Muscle of back (tissue), 13 donors: ENCODE results near the gene IFT52. TPM values are rescaled to one million over a fixed set of nuclear protein-coding genes. Genes with fewer than 3 reads are reported as not detected.

Source experiments
- DNase-seq, 3 donors: peaks; one replicate each; pipeline versions ENCODE4 v3.0.0 to v3.0.0-alpha.2; 2013
- long read RNA-seq, 9 donors: transcript quantifications; one replicate each; lab custom pipeline, GENCODE V29; 2026
- polyA plus RNA-seq, 10 donors: library from polyadenylated mRNA; unstranded; fragments of 120-200 nt; gene quantifications; one replicate each; pipeline ENCODE4 v1.2.1, GENCODE V29; 2013; ENCODE audit not compliant: insufficient read length in 10 of 10

Gene IFT52, protein sequence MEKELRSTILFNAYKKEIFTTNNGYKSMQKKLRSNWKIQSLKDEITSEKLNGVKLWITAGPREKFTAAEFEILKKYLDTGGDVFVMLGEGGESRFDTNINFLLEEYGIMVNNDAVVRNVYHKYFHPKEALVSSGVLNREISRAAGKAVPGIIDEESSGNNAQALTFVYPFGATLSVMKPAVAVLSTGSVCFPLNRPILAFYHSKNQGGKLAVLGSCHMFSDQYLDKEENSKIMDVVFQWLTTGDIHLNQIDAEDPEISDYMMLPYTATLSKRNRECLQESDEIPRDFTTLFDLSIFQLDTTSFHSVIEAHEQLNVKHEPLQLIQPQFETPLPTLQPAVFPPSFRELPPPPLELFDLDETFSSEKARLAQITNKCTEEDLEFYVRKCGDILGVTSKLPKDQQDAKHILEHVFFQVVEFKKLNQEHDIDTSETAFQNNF
- 10 to 100 TPM; 24.9 to 40.1 (median 29.5) TPM for polyA plus RNA-seq
- long read RNA-seq, donor 1, transcript IFT52-201 (14 exons, 1,757 nt), result major isoform, 6 of 7 reads
- long read RNA-seq, donor 1, partial matches to known transcripts, result 0 of 7 reads
- long read RNA-seq, donor 1, other reads (novel, unspliced or antisense), result 0 of 7 reads
- long read RNA-seq, donor 2, partial matches to known transcripts, result 0 of 4 reads
- long read RNA-seq, donor 2, other reads (novel, unspliced or antisense), result 0 of 4 reads
- long read RNA-seq, donor 3, result 0 reads
- long read RNA-seq, donor 4, transcript IFT52-201 (14 exons, 1,757 nt), result major isoform, 6 of 9 reads
- long read RNA-seq, donor 4, partial matches to known transcripts, result 0 of 9 reads
- long read RNA-seq, donor 4, other reads (novel, unspliced or antisense), result 0 of 9 reads
- long read RNA-seq, donor 5, transcript IFT52-201 (14 exons, 1,757 nt), result major isoform, 5 of 9 reads
- long read RNA-seq, donor 5, partial matches to known transcripts, result 0 of 9 reads
- long read RNA-seq, donor 5, other reads (novel, unspliced or antisense), result 0 of 9 reads
- long read RNA-seq, donor 6, transcript IFT52-201 (14 exons, 1,757 nt), result major isoform, 6 of 13 reads
- long read RNA-seq, donor 6, transcript IFT52-202 (14 exons, 1,599 nt), result minor isoform, 5 of 13 reads
- long read RNA-seq, donor 6, partial matches to known transcripts, result 0 of 13 reads
- long read RNA-seq, donor 6, other reads (novel, unspliced or antisense), result 0 of 13 reads
- long read RNA-seq, donor 7, transcript IFT52-201 (14 exons, 1,757 nt), result major isoform, 6 of 6 reads
- long read RNA-seq, donor 7, partial matches to known transcripts, result 0 of 6 reads
- long read RNA-seq, donor 7, other reads (novel, unspliced or antisense), result 0 of 6 reads
- long read RNA-seq, donor 8, partial matches to known transcripts, result 0 of 7 reads
- long read RNA-seq, donor 8, other reads (novel, unspliced or antisense), result 0 of 7 reads
- long read RNA-seq, donor 9, partial matches to known transcripts, result 0 of 2 reads
- long read RNA-seq, donor 9, other reads (novel, unspliced or antisense), result 0 of 2 reads

DNA sequence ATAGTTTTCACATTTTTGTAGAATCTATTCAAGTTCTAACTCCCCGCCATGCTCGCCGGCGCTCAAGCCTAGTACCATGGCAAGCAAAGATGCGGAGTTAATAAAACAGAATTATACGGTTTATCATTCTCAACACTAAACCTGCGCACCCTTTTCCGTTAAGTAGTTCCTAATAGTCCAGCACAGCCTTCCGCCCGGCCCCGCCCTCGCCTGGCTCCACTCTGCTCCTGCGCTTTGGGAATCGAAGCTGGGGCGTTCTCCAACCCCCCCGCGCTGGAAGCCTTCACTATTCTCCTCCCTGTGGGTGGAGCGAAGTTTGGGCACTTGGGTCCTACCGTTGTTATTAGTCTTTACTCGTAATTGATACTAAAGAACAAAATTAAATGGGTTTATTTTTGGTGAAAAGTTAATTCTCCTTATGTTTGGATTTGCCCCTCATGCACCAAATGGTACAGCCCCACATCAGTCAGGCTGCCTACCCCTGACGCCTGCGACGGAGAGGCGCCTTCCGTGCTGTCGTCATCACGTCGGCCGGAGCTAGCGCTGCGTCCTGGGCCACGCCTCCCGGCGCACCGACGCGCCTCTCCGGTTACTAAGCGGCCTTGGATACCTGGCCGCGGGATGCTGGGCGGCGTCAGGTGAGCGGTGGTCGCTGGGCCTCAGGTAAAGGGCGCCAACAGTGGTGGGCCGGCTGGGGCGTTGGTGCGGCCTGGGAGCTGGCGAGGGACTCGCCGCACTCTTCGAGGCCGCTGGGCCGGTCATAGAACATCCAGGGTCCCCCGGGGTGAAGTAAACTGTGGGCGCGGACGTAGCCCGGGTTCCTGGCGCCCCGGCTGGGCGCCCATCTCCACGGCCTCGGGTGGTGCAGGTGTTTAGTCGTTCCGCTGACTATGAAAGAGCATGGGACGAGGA lies at the start of gene IFT52:
Gene IFT52 (plus strand): TSS at position 546 of the 912 bp plus-strand sequence. CDS start 3,762 bp downstream, outside the sequence.
- DNase-seq, result peak; percentile 92 to 98 (median 96)

DNA sequence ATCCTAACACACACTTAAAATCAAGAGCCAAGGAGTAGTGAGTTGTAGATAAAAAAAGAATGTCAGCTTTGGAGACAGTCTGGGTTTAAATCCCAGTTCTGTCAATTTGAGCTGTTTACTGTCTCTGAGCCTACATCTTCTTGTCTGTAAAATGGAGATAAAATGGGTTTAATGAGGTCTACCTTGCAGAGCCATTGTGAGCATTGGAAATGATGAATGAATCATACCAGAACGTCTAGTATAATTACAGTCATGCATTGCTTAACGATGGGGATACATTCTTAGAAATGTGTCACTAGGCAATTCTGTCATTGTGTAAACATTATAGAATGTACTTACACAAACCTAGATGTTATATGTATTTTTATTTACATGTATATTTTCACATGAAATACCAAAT lies 49.5 kb upstream of the IFT52 start:
- DNase-seq, result no peak

DNA sequence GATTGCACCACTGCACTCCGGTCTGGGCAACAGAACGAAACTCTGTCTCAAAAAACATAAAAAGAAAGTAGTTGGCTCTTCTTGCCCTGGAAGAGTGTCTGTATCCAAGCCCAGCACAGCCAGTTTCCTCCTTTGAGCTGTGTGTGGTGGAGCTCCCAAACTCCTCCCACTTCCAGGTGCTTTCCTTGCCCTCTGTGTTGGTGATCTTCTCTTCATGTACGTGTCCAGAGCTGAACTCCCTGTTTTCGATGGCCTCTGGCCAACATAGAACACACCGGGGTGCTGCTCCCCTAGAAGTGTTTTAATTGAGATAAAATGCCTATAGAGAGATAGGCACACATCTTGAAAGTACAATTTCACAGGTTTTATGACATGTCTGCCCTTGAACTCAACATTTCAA lies 48.6 kb upstream of the IFT52 start:
- DNase-seq, result no peak

DNA sequence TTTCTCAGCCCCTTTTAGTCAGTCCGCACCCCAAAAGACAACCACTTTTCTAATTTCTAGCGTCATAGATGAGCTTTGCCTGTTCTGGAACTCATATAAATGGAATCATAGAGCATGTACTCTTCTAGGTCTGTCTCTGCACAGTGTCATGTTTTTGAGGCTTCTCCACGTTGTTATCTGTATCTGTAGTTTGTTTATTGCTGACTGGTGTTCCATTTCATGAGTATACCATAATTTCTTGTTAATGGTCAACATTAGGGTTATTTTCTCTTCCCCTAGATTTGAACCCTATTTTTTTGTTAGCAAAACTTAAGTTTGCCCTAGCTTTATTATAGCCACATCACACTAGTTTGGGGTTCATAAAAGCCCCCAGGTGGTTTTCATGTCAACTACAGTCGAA lies 48.1 kb upstream of the IFT52 start:
- DNase-seq, result no peak

DNA sequence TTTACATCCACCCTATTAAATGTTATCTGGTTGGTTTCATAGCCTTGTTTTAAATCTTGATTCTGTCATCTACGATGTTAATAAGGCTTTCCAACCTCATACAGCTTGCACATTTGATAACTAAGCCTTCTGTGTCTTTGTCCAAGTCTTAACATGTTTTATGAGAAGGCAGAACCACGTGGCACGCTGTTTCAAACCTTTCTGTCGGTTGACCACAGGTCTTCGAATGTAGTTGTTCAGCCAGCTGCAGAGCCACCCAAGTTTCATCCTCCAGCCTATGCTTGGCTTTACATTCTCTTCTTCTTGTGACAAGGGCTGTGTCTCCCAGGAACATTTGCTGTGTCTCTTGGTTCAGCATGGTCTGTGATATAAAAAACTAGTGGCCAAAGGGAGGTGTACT lies 47.6 kb upstream of the IFT52 start:
- DNase-seq, result no peak

DNA sequence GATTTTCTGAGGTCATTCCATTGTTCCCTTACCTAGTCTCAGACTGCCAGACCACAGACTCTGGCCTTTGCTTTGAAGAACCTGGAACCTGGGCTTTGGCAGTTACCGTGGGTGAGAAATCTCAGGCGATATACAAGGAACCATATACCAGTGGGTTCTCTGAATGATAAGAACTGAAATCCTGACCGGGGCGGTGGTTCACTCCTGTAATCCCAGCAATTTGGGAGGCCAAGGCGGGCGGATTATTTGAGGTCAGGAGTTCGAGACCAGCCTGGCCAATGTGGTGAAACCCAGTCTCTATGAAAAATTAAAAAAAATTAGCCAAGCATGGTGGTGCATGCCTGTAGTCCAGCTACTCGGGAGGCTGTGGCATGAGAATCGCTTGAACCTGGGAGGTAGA lies 46.2 kb upstream of the IFT52 start:
- no peak for DNase-seq

DNA sequence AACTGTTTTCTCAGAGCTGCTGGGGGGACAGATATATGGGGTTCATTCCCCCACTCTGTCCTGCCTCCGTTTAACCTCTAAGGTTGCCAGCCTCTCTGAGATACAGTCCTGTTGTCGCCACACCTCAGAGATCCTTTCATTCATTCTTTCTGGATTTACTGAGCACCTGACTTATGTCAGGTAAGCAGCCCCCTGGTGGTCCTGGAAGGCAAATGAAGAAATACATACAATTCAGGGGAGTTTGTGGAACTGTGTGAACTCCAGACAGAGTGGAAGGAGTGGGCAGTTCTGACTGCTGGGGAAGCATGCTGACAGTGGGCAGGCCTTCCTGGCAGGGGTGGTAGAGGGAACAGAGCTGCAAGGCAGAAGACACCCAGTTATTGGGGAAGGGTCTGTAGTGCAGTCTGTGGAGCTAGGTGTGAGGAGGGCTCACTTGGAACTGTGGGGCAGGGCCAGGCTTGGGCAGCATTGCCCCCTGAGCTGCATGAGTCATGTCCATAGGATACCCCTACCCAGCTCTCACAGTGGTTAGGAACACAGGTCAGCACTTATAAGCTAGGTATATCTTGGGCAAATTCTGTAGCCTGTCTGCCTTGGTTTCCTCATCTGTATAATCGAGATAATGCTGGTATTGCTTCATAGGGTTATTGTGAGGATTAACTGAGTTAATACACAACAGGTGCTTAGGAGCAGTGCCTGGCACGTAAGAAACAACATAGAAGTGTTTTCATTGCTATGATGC lies 44.7 kb upstream of the IFT52 start:
- no peak for DNase-seq

DNA sequence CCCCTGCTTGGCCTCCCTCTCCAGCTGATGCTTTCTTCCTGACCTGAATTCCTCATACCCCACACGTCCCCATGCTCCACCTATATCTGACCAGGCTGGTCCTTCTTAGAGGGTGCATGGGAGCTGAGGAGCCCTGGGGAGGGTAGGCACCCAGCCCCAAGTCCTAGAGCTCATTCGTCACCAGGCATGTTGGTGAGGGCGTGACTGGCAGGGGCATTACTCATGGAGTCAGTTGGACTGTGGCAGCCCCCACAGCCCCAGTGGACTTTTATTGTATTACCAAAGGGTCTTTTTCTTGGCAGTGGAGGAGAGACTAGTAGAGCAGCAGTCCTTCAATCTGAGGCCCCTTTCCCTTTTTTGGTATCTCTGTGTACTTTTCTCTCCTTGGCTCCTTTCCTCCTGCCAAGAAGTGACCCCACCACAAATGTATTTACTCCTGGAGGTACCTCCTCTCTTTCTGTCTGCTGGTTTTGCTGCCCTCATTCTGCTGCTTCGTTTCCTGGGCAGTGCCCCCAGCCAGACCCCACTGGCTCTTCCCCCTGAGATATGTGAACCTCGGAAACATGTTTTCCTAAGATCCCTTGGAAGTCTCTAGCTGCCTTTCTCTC lies 42.4 kb upstream of the IFT52 start:
- no peak for DNase-seq

DNA sequence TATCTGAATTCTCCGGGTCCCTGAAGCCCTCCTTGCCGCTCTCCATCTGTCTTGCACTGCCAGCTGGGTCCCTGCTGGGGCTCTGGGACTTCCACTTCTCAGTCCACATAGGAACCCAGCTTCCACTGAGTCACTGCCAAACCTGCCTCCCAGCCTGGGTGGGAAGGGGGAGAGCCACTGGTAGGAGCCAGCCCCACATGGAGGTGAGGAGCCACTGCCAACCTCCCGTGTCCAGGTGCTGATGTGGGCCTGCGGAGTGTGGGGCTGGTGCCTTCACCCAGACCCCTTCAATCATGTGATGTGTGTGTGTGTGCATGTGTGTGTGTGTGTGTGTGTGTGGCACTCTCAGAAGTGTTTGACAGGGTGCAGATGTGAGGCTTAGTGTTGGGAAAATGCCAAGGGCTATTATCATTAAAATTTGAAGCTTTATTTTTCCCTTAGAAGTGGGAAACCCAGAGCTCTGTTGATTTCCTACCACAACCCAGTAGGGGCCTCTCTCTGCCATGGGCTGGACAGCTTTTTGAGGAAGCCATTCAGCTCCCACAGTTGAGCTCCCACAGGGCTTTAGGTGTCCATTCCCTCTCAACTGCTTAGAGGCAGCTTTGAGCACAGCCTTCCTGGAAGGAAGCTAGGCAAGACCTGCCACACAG lies 41.2 kb upstream of the IFT52 start:
- no peak for DNase-seq

DNA sequence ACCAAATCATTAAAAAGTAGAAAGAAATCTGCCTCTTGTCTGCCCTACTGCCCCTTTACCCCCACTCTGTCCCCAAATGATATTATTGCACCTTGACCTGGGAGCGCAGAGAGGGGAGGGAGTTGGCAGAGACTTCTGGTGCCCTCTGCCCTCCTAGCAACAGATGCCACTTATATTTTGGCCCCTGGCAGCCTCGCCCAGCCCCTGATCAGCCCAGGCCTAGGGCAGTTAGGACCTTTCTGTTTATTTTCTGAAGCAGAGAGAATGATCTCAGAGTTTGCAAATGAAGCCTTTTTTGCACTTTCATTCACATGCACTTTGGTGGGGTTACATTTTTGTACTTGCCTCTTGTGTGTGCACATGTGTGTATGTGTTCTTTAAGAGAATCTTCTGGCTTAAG lies 40.3 kb upstream of the IFT52 start:
- no peak for DNase-seq

DNA sequence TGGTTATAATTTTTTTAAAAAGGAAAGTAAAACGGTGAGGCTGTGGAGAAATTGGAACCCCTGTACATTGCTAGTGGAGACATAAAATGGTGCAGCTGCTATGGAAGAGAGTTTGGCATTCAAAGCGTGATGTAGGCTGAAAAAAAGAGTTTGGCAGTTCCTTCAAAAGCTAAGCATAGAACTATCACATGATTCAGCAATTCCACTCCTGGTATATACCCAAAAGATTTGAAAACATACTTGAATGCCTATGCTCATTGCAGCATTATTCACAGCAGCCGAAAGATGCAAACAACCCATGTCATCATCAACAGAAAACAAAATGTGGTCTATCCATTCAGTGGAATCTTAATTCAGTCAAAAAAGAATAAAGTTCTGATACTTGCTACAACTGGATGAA lies 36.4 kb upstream of the IFT52 start:
- DNase-seq, result no peak

DNA sequence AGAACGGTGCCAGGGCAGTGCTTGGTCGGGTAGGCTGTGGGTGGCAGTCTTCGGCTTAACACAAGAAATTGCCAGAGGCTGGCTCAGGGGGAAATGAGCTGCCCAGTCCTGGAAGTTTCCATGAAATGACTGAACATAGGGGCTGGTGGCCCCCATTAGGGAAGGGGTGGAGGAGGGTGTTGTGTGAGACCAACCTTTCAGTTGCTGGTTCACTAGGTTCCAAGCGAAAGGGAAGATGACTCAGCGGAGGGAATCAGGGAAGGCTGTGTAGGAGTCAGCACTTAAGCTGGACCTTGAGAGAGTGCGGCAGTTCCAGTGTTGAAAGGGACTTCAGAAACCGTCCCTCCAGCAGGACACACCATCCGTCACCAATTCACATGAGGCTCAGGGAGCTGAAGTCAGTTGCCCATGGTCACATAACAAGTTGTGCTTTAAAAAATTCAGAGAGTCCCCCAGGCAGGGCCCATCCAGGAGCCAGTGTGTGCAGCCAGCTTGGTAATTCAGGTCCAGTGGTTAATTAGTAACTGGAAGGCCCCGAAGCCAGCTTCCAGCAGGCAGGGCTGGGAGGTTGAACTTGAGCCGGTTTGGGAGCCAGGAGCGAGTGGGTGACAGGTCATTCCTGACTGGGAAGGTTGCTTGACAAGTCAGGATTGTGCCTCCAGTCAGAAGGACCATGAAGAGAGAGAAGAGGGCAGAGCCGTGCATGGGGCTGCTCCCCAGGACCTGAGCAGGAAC lies 32.2 kb upstream of the IFT52 start, which contains the start of gene SGK2:
Gene SGK2 (plus strand): TSS at position 616 of the 735 bp plus-strand sequence. CDS start 7,469 bp downstream, outside the sequence.
- DNase-seq, result no peak

DNA sequence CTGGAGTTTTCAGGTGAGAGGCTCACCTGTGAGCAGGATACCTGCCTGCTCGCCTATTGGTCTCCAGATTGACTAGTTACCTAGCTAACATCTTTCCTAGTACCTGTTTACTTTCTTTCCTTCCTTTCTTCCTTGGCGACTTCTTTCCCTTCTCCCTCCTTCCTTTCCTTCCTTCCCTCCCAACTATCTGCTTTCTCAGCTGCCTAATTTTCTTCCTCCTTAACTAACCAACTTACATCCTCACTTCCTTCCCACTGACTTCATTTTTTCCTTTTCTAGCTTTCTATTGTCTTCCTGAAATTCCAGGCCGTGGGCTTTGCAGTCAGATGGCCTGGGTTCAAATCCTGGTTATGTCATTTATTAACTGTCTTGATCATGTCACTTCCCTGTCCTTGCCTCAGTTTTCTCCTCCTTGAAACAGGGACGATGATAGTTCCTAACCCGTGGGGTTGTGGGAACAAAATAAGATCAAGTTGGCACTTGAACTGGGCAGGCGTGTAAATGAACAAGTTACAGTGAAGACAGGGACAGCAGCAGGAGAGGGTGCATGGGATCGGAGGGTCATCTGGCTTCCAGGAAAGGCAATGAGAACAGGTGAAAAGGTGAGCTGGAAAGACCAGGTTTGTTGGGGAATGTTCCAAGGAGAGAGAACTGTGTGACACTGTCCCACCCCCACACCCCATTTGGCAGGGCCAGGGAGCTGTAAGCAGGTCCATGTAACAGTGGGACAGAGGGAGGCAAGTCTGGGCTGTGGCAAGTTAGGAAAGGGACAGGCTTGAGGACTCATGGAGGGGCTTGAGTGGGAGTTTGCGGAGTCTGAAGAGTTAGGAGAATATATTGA lies 31.4 kb upstream of the IFT52 start:
- DNase-seq, result no peak

DNA sequence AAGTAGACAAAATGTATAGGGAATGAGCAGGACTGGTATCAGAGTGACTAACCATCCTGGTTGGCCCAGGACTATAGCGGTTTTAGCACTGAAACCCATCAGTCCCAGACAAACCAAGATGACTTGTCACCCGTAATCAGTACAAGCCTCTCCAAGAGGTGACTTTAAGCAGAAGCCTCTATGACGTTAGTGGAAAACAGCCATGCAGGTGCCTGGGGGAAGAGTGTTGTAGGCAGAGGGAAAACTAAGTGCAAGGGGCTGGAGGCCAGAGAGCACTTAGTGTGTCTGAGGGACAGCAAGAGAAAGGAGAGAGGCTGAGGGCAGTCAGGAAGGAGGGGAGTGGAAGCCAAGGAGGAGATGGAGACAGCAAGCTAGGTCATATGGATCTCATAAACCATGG lies 29.8 kb upstream of the IFT52 start:
- DNase-seq, result no peak

DNA sequence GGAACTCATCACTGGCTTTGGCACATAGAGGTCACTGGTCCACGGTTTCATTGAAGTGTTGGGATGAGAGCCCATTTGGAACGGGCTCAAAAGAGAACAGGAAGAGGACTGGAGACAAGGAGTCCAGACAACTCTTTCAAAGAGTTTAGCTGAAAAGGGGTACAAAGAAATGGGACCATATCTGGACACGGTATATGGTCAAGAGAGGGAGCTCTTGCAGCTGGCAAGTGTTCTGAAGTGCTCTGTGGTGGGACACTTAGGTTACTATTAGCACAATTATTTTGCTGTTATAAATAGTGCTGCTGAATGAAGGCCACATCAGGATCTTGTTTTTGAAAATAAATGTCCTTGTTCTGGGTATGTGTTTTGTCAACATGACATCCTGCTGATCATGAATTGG lies 27.3 kb upstream of the IFT52 start:
- DNase-seq, result no peak

DNA sequence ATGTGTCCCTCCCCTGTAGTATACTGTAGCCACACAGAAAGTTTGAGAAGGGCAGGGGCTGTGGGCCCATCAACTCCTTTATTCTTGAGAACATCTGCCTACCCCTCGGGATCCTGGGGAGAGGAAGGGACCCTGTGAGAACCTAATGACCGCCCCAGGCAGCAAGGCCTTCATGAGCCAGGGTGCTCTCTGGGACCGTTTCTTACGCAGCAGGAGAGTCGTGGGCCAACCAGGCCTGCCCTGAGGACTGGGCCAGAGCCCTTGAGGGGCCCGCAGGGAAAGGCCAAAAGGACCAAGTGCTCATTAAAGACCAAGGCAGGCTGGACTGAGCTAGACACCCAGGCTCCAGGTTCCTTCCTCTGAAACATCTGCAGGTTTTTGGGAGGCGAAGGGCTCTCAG lies 26.7 kb upstream of the IFT52 start:
- no peak for DNase-seq

DNA sequence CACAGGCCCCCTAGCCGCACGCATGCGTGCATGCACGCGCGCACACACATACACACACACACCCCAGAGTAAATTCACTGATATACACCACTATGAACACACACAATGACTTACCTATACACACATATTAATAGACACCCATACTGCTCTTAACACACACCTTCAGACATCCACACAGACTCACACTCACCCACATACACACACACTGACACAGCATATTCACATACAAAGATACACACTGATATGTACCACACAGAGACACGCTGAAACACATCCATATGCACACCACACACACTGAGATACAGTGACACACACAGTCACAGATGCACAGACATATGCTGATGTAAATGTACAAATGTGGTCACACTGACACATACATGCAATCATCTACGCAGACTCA lies 26.3 kb upstream of the IFT52 start:
- no peak for DNase-seq
